Astrocyte (in vitro differentiated cells and primary cell): ENCODE data around the gene PTPRM. TPM values are rescaled to one million over a fixed set of nuclear protein-coding genes. Genes with fewer than 3 reads are reported as not detected.

Experiments used
- DNase-seq: peaks from one replicate; pipeline ENCODE4 v3.0.0-alpha.2; 2010; ENCODE audit warnings: low read depth
- FAIRE-seq: peaks from 2 replicates; lab custom pipeline; 2011; peaks lifted over from hg19 to GRCh38; lab: Jason Lieb, UNC
- H2AFZ ChIP-seq: 2 replicates; pipeline ENCODE4 v1.6.0; 2012; ENCODE audit warnings: low read depth, low read length, inconsistent platforms
- H3K27ac ChIP-seq: 2 replicates; pipeline ENCODE4 v1.5.1; 2011; ENCODE audit warnings: low read depth, low read length, inconsistent platforms
- H3K27me3 ChIP-seq: 2 replicates; pipeline ENCODE4 v1.6.0; 2011; ENCODE audit warnings: low read length, inconsistent platforms; ENCODE audit not compliant: insufficient read depth
- H3K36me3 ChIP-seq: 2 replicates; pipeline ENCODE4 v1.5.1; 2011; ENCODE audit warnings: low read length, inconsistent platforms; ENCODE audit not compliant: insufficient read depth
- H3K4me1 ChIP-seq: 2 replicates; pipeline ENCODE4 v1.5.1; 2011; ENCODE audit warnings: low read length, inconsistent platforms; ENCODE audit not compliant: insufficient read depth
- H3K4me2 ChIP-seq: 2 replicates; pipeline ENCODE4 v1.6.0; 2012; ENCODE audit warnings: low read length, inconsistent platforms
- H3K4me3 ChIP-seq: 2 replicates; pipeline ENCODE4 v1.5.1; 2011; ENCODE audit warnings: low read depth, mild to moderate bottlenecking, low read length, inconsistent platforms; ENCODE audit not compliant: insufficient read depth
- H3K79me2 ChIP-seq: 2 replicates; pipeline ENCODE4 v1.6.0; 2012; ENCODE audit warnings: mild to moderate bottlenecking, low read length, inconsistent platforms; ENCODE audit not compliant: insufficient read depth
- H3K9ac ChIP-seq: 2 replicates; pipeline ENCODE4 v1.6.0; 2012; ENCODE audit warnings: mild to moderate bottlenecking, low read length, inconsistent platforms
- H3K9me3 ChIP-seq: 2 replicates; pipeline ENCODE4 v1.5.1; 2012; ENCODE audit warnings: low read depth, mild to moderate bottlenecking, low read length, inconsistent platforms; ENCODE audit not compliant: insufficient read depth
- H4K20me1 ChIP-seq: 2 replicates; pipeline ENCODE4 v1.6.0; 2012; ENCODE audit warnings: low read length, inconsistent platforms; ENCODE audit not compliant: insufficient read depth
- H3K27ac Mint-ChIP-seq: one replicate; pipeline ENCODE4 v1.8.0; 2021; ENCODE audit warnings: mild to moderate bottlenecking, mixed read lengths; ENCODE audit not compliant: unreplicated experiment
- H3K27me3 Mint-ChIP-seq: one replicate; pipeline ENCODE4 v1.8.0; 2021; ENCODE audit warnings: low read depth, mixed read lengths; ENCODE audit not compliant: unreplicated experiment
- H3K36me3 Mint-ChIP-seq: one replicate; pipeline ENCODE4 v1.8.0; 2021; ENCODE audit warnings: low read depth, mixed read lengths; ENCODE audit not compliant: unreplicated experiment
- H3K4me1 Mint-ChIP-seq: one replicate; pipeline ENCODE4 v1.8.0; 2021; ENCODE audit warnings: low read depth, mixed read lengths; ENCODE audit not compliant: unreplicated experiment
- H3K4me3 Mint-ChIP-seq: one replicate; pipeline ENCODE4 v1.8.0; 2021; ENCODE audit warnings: mild to moderate bottlenecking, moderate library complexity, mixed read lengths; ENCODE audit not compliant: unreplicated experiment
- H3K9me3 Mint-ChIP-seq: one replicate; pipeline ENCODE4 v1.8.0; 2021; ENCODE audit warnings: mild to moderate bottlenecking, mixed read lengths; ENCODE audit not compliant: unreplicated experiment
- CTCF ChIP-seq: IDR thresholded peaks from 2 replicates; pipeline ENCODE4 v1.5.1; 2011; ENCODE audit warnings: low read depth, mild to moderate bottlenecking, inconsistent platforms, low read length, moderate library complexity; ENCODE audit not compliant: insufficient read depth
- EZH2 ChIP-seq: IDR thresholded peaks from 2 replicates; pipeline ENCODE4 v1.6.1; 2012; ENCODE audit warnings: mild to moderate bottlenecking, low read length, inconsistent platforms; ENCODE audit not compliant: insufficient read depth
- total RNA-seq: library from RNA; stranded (reverse); gene quantifications from 2 replicates; pipeline ENCODE4 v1.2.1, GENCODE V29; 2021

PTPRM gene
- total RNA-seq, 1 donor from 2014 or later = 59.6 TPM

- DNase-seq (no peak), FAIRE-seq (no peak)
- Histone ChIP-seq H3K79me2 (no peaks in the 10 kb centered on the region), H4K20me1 (no peaks in the 10 kb centered on the region), H3K27ac (no peak overlapping the region), H3K4me1 (no peaks in the 10 kb centered on the region), H3K4me2 (no peak overlapping the region), H3K36me3 (no peaks in the 10 kb centered on the region), H3K27me3 (peaks cover 11% of the 10 kb centered on the region), H2AFZ (no peak overlapping the region), H3K4me3 (no peak overlapping the region), H3K9ac (no peak overlapping the region), H3K9me3 (no peaks in the 10 kb centered on the region)
- Mint-ChIP-seq H3K4me1 (peaks cover 14% of the 10 kb centered on the region), H3K9me3 (peaks cover 2% of the 10 kb centered on the region), H3K36me3 (peaks cover 8% of the 10 kb centered on the region), H3K4me3 (no peak overlapping the region), H3K27ac (no peak overlapping the region), H3K27me3 (peaks cover 30% of the 10 kb centered on the region)
- TF ChIP-seq EZH2 (no peak), CTCF (no peak)
Observed at GRCh38 chr18:8362863-8363262, 795.7 kb downstream of the PTPRM start.

DNA sequence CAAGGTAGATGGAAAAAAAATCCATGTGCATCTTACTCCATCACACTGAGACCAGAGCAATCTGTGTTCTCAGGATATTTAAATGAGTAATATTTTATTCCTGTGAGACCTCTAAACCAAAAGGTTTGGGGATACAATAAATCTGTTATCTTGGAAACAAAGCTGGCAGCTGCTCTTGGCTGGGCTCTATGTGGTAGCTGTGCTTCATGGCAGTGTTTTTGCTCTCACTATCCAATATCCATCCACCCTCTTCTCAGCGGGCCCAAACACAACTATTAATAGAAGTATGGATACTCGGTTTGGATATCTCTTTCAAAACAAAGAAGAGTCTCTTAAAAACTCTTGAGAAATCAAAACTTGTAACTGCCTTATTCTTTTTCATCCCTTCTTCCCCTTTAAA, 797.3 kb downstream of the PTPRM start:
- no peak overlapping the region for H3K4me2 ChIP-seq
- no peak overlapping the region for H3K27ac ChIP-seq
- H4K20me1 ChIP-seq = no peaks in the 10 kb centered on the region
- Mint-ChIP-seq H3K27me3 (peaks cover 30% of the 10 kb centered on the region), H3K36me3 (peaks cover 8% of the 10 kb centered on the region), H3K4me3 (no peak overlapping the region), H3K9me3 (peaks cover 2% of the 10 kb centered on the region), H3K4me1 (peaks cover 13% of the 10 kb centered on the region), H3K27ac (no peak overlapping the region)
- FAIRE-seq (no peak), DNase-seq (no peak)
- no peaks in the 10 kb centered on the region for H3K4me1 ChIP-seq
- H3K36me3 ChIP-seq = no peaks in the 10 kb centered on the region
- H3K79me2 ChIP-seq = no peaks in the 10 kb centered on the region
- TF ChIP-seq CTCF (no peak), EZH2 (no peak)
- H3K9me3 ChIP-seq = no peaks in the 10 kb centered on the region
- H2AFZ ChIP-seq = no peak overlapping the region
- H3K4me3 ChIP-seq = no peak overlapping the region
- H3K9ac ChIP-seq = no peak overlapping the region
- peaks cover 11% of the 10 kb centered on the region for H3K27me3 ChIP-seq

- H2AFZ ChIP-seq = no peak overlapping the region
- no peak for FAIRE-seq
- Mint-ChIP-seq H3K27me3 (peaks cover 30% of the 10 kb centered on the region), H3K4me3 (no peak overlapping the region), H3K27ac (no peak overlapping the region), H3K4me1 (peaks cover 7% of the 10 kb centered on the region), H3K36me3 (peaks cover 8% of the 10 kb centered on the region), H3K9me3 (peaks cover 2% of the 10 kb centered on the region)
- no peak overlapping the region for H3K4me2 ChIP-seq
- no peaks in the 10 kb centered on the region for H3K36me3 ChIP-seq
- no peak overlapping the region for H3K27ac ChIP-seq
- H3K27me3 ChIP-seq = peaks cover 11% of the 10 kb centered on the region
- H3K4me1 ChIP-seq = no peaks in the 10 kb centered on the region
- no peak overlapping the region for H3K4me3 ChIP-seq
- H4K20me1 ChIP-seq = no peaks in the 10 kb centered on the region
- TF ChIP-seq CTCF = no peak
- no peak for TF ChIP-seq EZH2
- no peak for DNase-seq
- H3K9ac ChIP-seq = no peak overlapping the region
- H3K79me2 ChIP-seq = no peaks in the 10 kb centered on the region
- H3K9me3 ChIP-seq = no peaks in the 10 kb centered on the region
Observed at GRCh38 chr18:8365006-8365405, 797.9 kb downstream of the PTPRM start.
